HEK293 (cell line): ENCODE results near the gene COL4A1.

ENCODE experiments used
- CTCF ChIA-PET: fragments of 350-600 bp; formaldehyde crosslinking; extraction: SDS; loops from one replicate; lab custom pipeline; 2021; ENCODE audit warnings: antibody characterized with exemption; lab: Yijun Ruan, JAX
- POLR2A ChIA-PET: fragments of 300-600 bp; formaldehyde crosslinking; extraction: SDS; loops from one replicate; lab custom pipeline; 2020; ENCODE audit warnings: antibody characterized with exemption, inconsistent platforms; lab: Yijun Ruan, JAX
- H3K27ac ChIP-seq: fragments of 200-500 bp; sonication (Bioruptor generic); 2 replicates; pipeline ENCODE4 v1.5.1; 2014; ENCODE audit warnings: low read depth, low read length, control low read depth, inconsistent platforms; ENCODE audit errors: extremely low read depth
- H3K36me3 ChIP-seq, 2 experiments: fragments of 200-500 bp in 1 of 2; sonication (Bioruptor generic) in 1 of 2; 1 replicate in 1 of 2; 2 replicates in 1 of 2; pipeline ENCODE4 v1.5.1; 2014 to 2017; ENCODE audit warnings: inconsistent platforms in 2 of 2, low read length in 2 of 2; ENCODE audit not compliant: control insufficient read depth in 2 of 2, insufficient read depth in 1 of 2
- H3K4me1 ChIP-seq: fragments of 200-500 bp; sonication (Bioruptor generic); 2 replicates; pipeline ENCODE4 v1.5.1; 2014; ENCODE audit warnings: mild to moderate bottlenecking, low read length, inconsistent platforms; ENCODE audit not compliant: control insufficient read depth, insufficient read depth
- H3K4me3 ChIP-seq: 2 replicates; pipeline ENCODE4 v1.5.1; 2011; ENCODE audit warnings: low read depth, mild to moderate bottlenecking, control low read depth, low read length, moderate library complexity
- H3K9me3 ChIP-seq: fragments of 200-500 bp; sonication (Bioruptor generic); 2 replicates; pipeline ENCODE4 v1.5.1; 2014; ENCODE audit warnings: low read depth, low read length, inconsistent platforms; ENCODE audit not compliant: control insufficient read depth, insufficient read depth
- INSM2 ChIP-seq: fragments of 450-650 bp; formaldehyde crosslinking; IDR thresholded peaks from 2 replicates; pipeline ENCODE4 v1.5.1; 2016; ENCODE audit warnings: missing biosample characterization, missing genetic modification characterization
- OSR2 ChIP-seq: fragments of 450-650 bp; formaldehyde crosslinking; IDR thresholded peaks from 2 replicates; pipeline ENCODE4 v1.5.1; 2016; ENCODE audit warnings: missing biosample characterization, missing genetic modification characterization
- PRDM6 ChIP-seq: fragments of 450-650 bp; formaldehyde crosslinking; IDR thresholded peaks from 2 replicates; pipeline ENCODE4 v1.5.1; 2017; ENCODE audit warnings: missing biosample characterization, missing genetic modification characterization
- SALL2 ChIP-seq: fragments of 450-650 bp; formaldehyde crosslinking; IDR thresholded peaks from 2 replicates; pipeline ENCODE4 v1.5.0; 2017; ENCODE audit warnings: missing biosample characterization, mild to moderate bottlenecking, missing genetic modification characterization, borderline replicate concordance
- ZFHX2 ChIP-seq: fragments of 450-650 bp; formaldehyde crosslinking; conservative IDR thresholded peaks from 2 replicates; pipeline ENCODE4 v1.5.1; 2016; ENCODE audit warnings: missing biosample characterization, missing genetic modification characterization
- ZFP69B ChIP-seq: fragments of 450-650 bp; formaldehyde crosslinking; IDR thresholded peaks from 2 replicates; pipeline ENCODE4 v1.5.1; 2016; ENCODE audit warnings: missing biosample characterization, missing genetic modification characterization
- ZNF10 ChIP-seq: fragments of 450-650 bp; formaldehyde crosslinking; IDR thresholded peaks from 2 replicates; pipeline ENCODE4 v1.5.1; 2017; ENCODE audit warnings: missing biosample characterization, missing genetic modification characterization
- ZNF121 ChIP-seq: fragments of 450-650 bp; formaldehyde crosslinking; IDR thresholded peaks from 2 replicates; pipeline ENCODE4 v1.5.1; 2016; ENCODE audit warnings: missing biosample characterization, missing genetic modification characterization
- ZNF148 ChIP-seq: fragments of 450-650 bp; formaldehyde crosslinking; IDR thresholded peaks from 2 replicates; pipeline ENCODE4 v1.5.0; 2017; ENCODE audit warnings: missing biosample characterization, missing genetic modification characterization, borderline replicate concordance
- ZNF155 ChIP-seq: fragments of 450-650 bp; formaldehyde crosslinking; IDR thresholded peaks from 2 replicates; pipeline ENCODE4 v1.5.1; 2016; ENCODE audit warnings: missing biosample characterization, missing genetic modification characterization
- ZNF2 ChIP-seq: fragments of 450-650 bp; formaldehyde crosslinking; IDR thresholded peaks from 2 replicates; pipeline ENCODE4 v1.5.1; 2016; ENCODE audit warnings: missing biosample characterization, missing genetic modification characterization
- ZNF292 ChIP-seq: fragments of 450-650 bp; formaldehyde crosslinking; IDR thresholded peaks from 2 replicates; pipeline ENCODE4 v1.5.1; 2016; ENCODE audit warnings: low read depth, missing biosample characterization, missing genetic modification characterization, borderline replicate concordance
- ZNF302 ChIP-seq: fragments of 450-650 bp; formaldehyde crosslinking; IDR thresholded peaks from 2 replicates; pipeline ENCODE4 v1.5.1; 2016; ENCODE audit warnings: missing biosample characterization, missing genetic modification characterization, low read depth
- ZNF433 ChIP-seq: fragments of 450-650 bp; formaldehyde crosslinking; IDR thresholded peaks from 2 replicates; pipeline ENCODE4 v1.5.1; 2016; ENCODE audit warnings: missing biosample characterization, missing genetic modification characterization, low read depth
- ZNF488 ChIP-seq: fragments of 450-650 bp; formaldehyde crosslinking; IDR thresholded peaks from 2 replicates; pipeline ENCODE4 v1.5.1; 2016; ENCODE audit warnings: missing biosample characterization, missing genetic modification characterization
- ZNF518A ChIP-seq: fragments of 450-650 bp; formaldehyde crosslinking; conservative IDR thresholded peaks from 2 replicates; pipeline ENCODE4 v1.5.1; 2016; ENCODE audit warnings: low read depth, missing biosample characterization, missing genetic modification characterization
- ZNF837 ChIP-seq: fragments of 450-650 bp; formaldehyde crosslinking; IDR thresholded peaks from 2 replicates; pipeline ENCODE4 v1.5.1; 2016; ENCODE audit warnings: missing biosample characterization, missing genetic modification characterization
- ZNF843 ChIP-seq: fragments of 450-650 bp; formaldehyde crosslinking; IDR thresholded peaks from 2 replicates; pipeline ENCODE4 v1.5.1; 2016; ENCODE audit warnings: missing biosample characterization, missing genetic modification characterization
- ZSCAN16 ChIP-seq: fragments of 450-650 bp; formaldehyde crosslinking; IDR thresholded peaks from 2 replicates; pipeline ENCODE4 v1.5.1; 2016; ENCODE audit warnings: missing biosample characterization, missing genetic modification characterization
- ZSCAN30 ChIP-seq: fragments of 450-650 bp; IDR thresholded peaks from 2 replicates; pipeline ENCODE4 v1.5.1; 2018; ENCODE audit warnings: missing biosample characterization, mild to moderate bottlenecking, missing genetic modification characterization, moderate library complexity

The COL4A1 gene

DNA sequence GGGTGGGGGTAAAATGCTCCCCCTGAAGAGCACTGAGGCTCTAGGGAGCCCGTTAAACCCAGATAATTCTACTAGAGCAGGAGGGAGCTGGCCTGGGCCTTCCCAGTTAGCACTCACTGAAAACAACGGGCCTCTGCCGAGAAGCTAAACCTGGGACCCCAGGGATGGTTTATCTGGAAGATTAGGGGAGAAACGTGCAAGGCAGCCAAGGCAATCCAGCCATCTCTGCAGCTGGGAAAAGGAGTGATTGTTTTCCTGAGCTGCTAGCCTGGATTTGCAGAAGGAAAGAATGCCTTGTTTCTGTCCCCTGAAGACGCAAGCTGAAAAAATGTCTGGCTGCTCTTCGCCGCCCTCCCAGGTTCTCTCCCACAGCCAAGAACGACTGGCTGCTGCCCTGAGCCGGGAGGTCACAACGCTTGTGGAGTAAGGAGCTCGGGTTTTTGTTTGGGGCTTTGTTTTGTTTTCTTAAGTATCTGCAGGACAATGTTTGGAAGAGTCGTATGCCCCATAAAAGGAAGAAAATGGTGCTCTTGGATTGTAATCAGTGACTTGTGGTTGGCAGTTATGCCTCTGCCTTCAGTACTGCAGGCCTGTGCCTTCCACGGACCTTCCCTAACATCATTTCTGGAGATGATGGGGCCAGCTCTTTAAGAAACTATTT is 31.6 kb upstream of the COL4A1 start (continued):
- TF ChIP-seq PRDM6 (tag by site-specific recombination): 0 out of 2 replicates have a peak, but pooled peaks have one; percentile 13
- no peak for TF ChIP-seq ZNF843 (tag by site-specific recombination)
- no peak for TF ChIP-seq ZNF837 (tag by site-specific recombination)

- Histone ChIP-seq H3K4me3 (no peak overlapping the region), H3K4me1 (peaks cover 10% of the 10 kb centered on the region), H3K36me3 (no peaks in the 10 kb centered on the region), H3K9me3 (no peaks in the 10 kb centered on the region), H3K27ac (no peak overlapping the region)
- POLR2A ChIA-PET: no interaction called here
- CTCF ChIA-PET: no interaction called here
- TF ChIP-seq ZNF148 (tag by site-specific recombination) (no peak), ZSCAN30 (tag by site-specific recombination) (no peak), ZNF302 (tag by site-specific recombination) (no peak), ZFHX2 (tag by site-specific recombination) (no peak), ZNF433 (tag by site-specific recombination) (no peak), INSM2 (tag by site-specific recombination) (no peak), ZNF121 (tag by site-specific recombination) (no peak), ZNF2 (tag by site-specific recombination) (no peak), ZNF10 (tag by site-specific recombination) (no peak), ZSCAN16 (tag by site-specific recombination) (no peak), OSR2 (tag by site-specific recombination) (no peak), ZNF518A (tag by site-specific recombination) (no peak), ZNF292 (tag by site-specific recombination) (no peak), ZNF155 (no peak), ZFP69B (tag by site-specific recombination) (no peak), ZNF488 (tag by site-specific recombination) (no peak), SALL2 (tag by site-specific recombination) (no peak)
- TF ChIP-seq, all 188 proteins: peak for 0
Measured at GRCh38 chr13:110337247-110337646, 30.3 kb upstream of the COL4A1 start.
